ENCODE data around the gene IL17RA.

Gene IL17RA

GRCh38 chr22:17106161-17106784, 21.5 kb downstream of the IL17RA start:
- DNase-seq (ENCODE audit: low read depth) = no peak

GRCh38 chr22:17106785-17107546, 22.2 kb downstream of the IL17RA start:
- DNase-seq (ENCODE audit: low read depth) = no peak

- DNase-seq (ENCODE audit: low read depth) = no peak
Observed at GRCh38 chr22:17107547-17107810, 22.7 kb downstream of the IL17RA start.

GRCh38 chr22:17108256-17109112, 23.7 kb downstream of the IL17RA start:
- DNase-seq (ENCODE audit: low read depth) = no peak

- no peak for DNase-seq (ENCODE audit: low read depth)
Observed at GRCh38 chr22:17109113-17109865, 24.5 kb downstream of the IL17RA start.

- DNase-seq (ENCODE audit: low read depth) = no peak
Observed at GRCh38 chr22:17109976-17110375, 25.2 kb downstream of the IL17RA start.

- DNase-seq (ENCODE audit: low read depth) = no peak
Observed at GRCh38 chr22:17110791-17111550, 26.2 kb downstream of the IL17RA start.

GRCh38 chr22:17112491-17113042, 27.8 kb downstream of the IL17RA start:
- no peak for DNase-seq (ENCODE audit: low read depth)

GRCh38 chr22:17113600-17113999, 28.8 kb downstream of the IL17RA start:
- DNase-seq (ENCODE audit: low read depth) = no peak

- DNase-seq (ENCODE audit: low read depth) = no peak
Observed at GRCh38 chr22:17114173-17114897, 29.5 kb downstream of the IL17RA start.

GRCh38 chr22:17114898-17115235, 30.1 kb downstream of the IL17RA start:
- DNase-seq (ENCODE audit: low read depth) = no peak

- DNase-seq (ENCODE audit: low read depth) = no peak
Observed at GRCh38 chr22:17115236-17115635, 30.4 kb downstream of the IL17RA start.

- DNase-seq (ENCODE audit: low read depth) = no peak
Observed at GRCh38 chr22:17115945-17116565, 31.3 kb downstream of the IL17RA start.

GRCh38 chr22:17116572-17117330, 32.0 kb downstream of the IL17RA start:
- DNase-seq (ENCODE audit: low read depth) = no peak

- no peak for DNase-seq (ENCODE audit: low read depth)
Observed at GRCh38 chr22:17117400-17117799, 32.6 kb downstream of the IL17RA start.

GRCh38 chr22:17117890-17118289, 33.1 kb downstream of the IL17RA start:
- DNase-seq (ENCODE audit: low read depth) = no peak

GRCh38 chr22:17118342-17118741, 33.5 kb downstream of the IL17RA start:
- no peak for DNase-seq (ENCODE audit: low read depth)

GRCh38 chr22:17119481-17120202, 34.8 kb downstream of the IL17RA start:
- no peak for DNase-seq (ENCODE audit: low read depth)

- DNase-seq (ENCODE audit: low read depth) = peak; percentile 7
Observed at GRCh38 chr22:17120281-17120680, 35.5 kb downstream of the IL17RA start.

Measured in T-helper 22 cell (primary cell).